Caco-2 (cell line): Measurements from ENCODE around the gene DSN1. TPM values are rescaled to one million over a fixed set of nuclear protein-coding genes. Genes with fewer than 3 reads are reported as not detected.
A peak's percentile ranks its signal among the peaks of the same experiment; 100 is the strongest.

Experiments used
- BruUV-seq: library from RNA; stranded (reverse); fragments of 400-500 nt; replicated peaks from 2 replicates; lab custom pipeline; 2021; lab: Mats Ljungman, UMichigan
- CTCF ChIA-PET: fragments of 300-600 bp; sonication (Branson Sonifier 250); formaldehyde crosslinking; loops from one replicate; lab custom pipeline; 2022; ENCODE audit warnings: antibody characterized with exemption; lab: Charles Lee
- POLR2A ChIA-PET: fragments of 300-600 bp; sonication (Branson Sonifier 250); formaldehyde crosslinking; loops from one replicate; lab custom pipeline; 2022; ENCODE audit warnings: antibody characterized with exemption; lab: Charles Lee
- DNase-seq, 2 experiments: peaks; one replicate each; pipeline versions ENCODE4 v3.0.0 to v3.0.0-alpha.2; 2020 to 2022
- H3K27me3 ChIP-seq: replicated peaks from 2 replicates; pipeline ENCODE4 v1.6.0; 2011; ENCODE audit warnings: low read length; ENCODE audit not compliant: control insufficient read depth, insufficient read depth
- H3K36me3 ChIP-seq: 2 replicates; pipeline ENCODE4 v1.5.1; 2011; ENCODE audit warnings: low read length; ENCODE audit not compliant: control insufficient read depth, insufficient read depth
- H3K4me1 ChIP-seq: fragments of 250-450 bp; sonication (Bioruptor Pico); 2 replicates; pipeline ENCODE4 v1.5.1; 2020; ENCODE audit warnings: mild to moderate bottlenecking
- H3K4me3 ChIP-seq: 2 replicates; pipeline ENCODE4 v1.5.1; 2011; ENCODE audit warnings: low read depth, mild to moderate bottlenecking, control low read depth, low read length
- H3K9me3 ChIP-seq: fragments of 250-450 bp; sonication (Bioruptor Pico); 2 replicates; pipeline ENCODE4 v1.5.1; 2020; ENCODE audit warnings: mild to moderate bottlenecking, moderate library complexity
- H3K27ac Mint-ChIP-seq: one replicate; pipeline ENCODE4 v1.8.0; 2022; ENCODE audit warnings: mixed read lengths; ENCODE audit not compliant: unreplicated experiment
- H3K27me3 Mint-ChIP-seq: one replicate; pipeline ENCODE4 v1.8.0; 2022; ENCODE audit warnings: mixed read lengths; ENCODE audit not compliant: insufficient read depth, unreplicated experiment
- H3K36me3 Mint-ChIP-seq: one replicate; pipeline ENCODE4 v1.8.0; 2022; ENCODE audit warnings: mild to moderate bottlenecking, mixed read lengths; ENCODE audit not compliant: insufficient read depth, unreplicated experiment
- H3K4me1 Mint-ChIP-seq: one replicate; pipeline ENCODE4 v1.8.0; 2022; ENCODE audit warnings: low read depth, mixed read lengths; ENCODE audit not compliant: unreplicated experiment
- H3K4me3 Mint-ChIP-seq: one replicate; pipeline ENCODE4 v1.8.0; 2022; ENCODE audit warnings: mild to moderate bottlenecking, moderate library complexity, mixed read lengths; ENCODE audit not compliant: unreplicated experiment
- H3K9me3 Mint-ChIP-seq: one replicate; pipeline ENCODE4 v1.8.0; 2022; ENCODE audit warnings: mixed read lengths; ENCODE audit not compliant: unreplicated experiment
- intact Hi-C: fragments of 100-400 bp; cut with micrococcal nuclease; formaldehyde crosslinking; loops from one replicate; pipeline ENCODE4 v1.10.0; 2022; ENCODE audit not compliant: unreplicated experiment
- total RNA-seq: library from RNA; stranded (reverse); gene quantifications from 2 replicates; pipeline ENCODE4 v1.2.3, GENCODE V29; 2022
- TF ChIP-seq, protein P1 (sequence below), 2 experiments: fragments of 200-600 bp in 1 of 2; IDR thresholded peaks; 1 replicate in 1 of 2; 2 replicates in 1 of 2; pipeline versions ENCODE4 v1.5.1 to v1.8.0; 2011 to 2022; ENCODE audit warnings: antibody characterized with exemption in 1 of 2, control low read depth in 1 of 2, inconsistent platforms in 1 of 2, low read depth in 1 of 2, low read length in 1 of 2, mild to moderate bottlenecking in 1 of 2, moderate library complexity in 1 of 2; ENCODE audit not compliant: insufficient read depth in 1 of 2, severe bottlenecking in 1 of 2, unreplicated experiment in 1 of 2

The DSN1 gene
- total RNA-seq, 1 experiment from 2014 or later, result 59.2 TPM

DNA sequence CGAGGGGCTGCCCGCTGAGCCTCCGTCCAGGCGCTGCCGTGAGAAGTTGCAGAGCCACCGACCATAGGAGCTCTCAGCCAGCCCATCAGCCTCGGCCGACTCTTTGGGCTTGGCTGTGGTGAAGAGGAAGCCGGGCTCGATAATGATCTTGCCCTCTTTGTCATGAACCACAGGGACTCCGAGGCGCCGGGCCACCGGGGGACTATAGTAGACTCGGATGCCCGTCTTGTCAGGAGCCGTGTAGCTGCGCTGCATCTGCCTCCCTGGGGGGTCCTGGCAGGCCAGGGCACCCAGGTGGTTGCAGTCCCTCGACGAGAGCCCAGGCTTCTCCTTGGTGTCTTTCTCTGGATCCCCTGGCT lies 20.5 kb upstream of the DSN1 start:
- no peak overlapping the region for H3K4me3 ChIP-seq
- H3K27me3 ChIP-seq, result no peaks in the 10 kb centered on the region
- no peaks in the 10 kb centered on the region for H3K9me3 ChIP-seq
- ChIA-PET POLR2A (no interaction called here), CTCF (interaction anchor here (0.9 kb wide), 1 partner anchor 14 kb away, joined by 3 read pairs; no protein-coding TSS in a partner anchor)
- peaks cover 46% of the 10 kb centered on the region for H3K36me3 Mint-ChIP-seq
- H3K4me1 Mint-ChIP-seq, result no peaks in the 10 kb centered on the region
- no peaks in the 10 kb centered on the region for H3K4me1 ChIP-seq
- no peaks in the 10 kb centered on the region for H3K9me3 Mint-ChIP-seq
- no peak overlapping the region for H3K4me3 Mint-ChIP-seq
- TF ChIP-seq, protein P1, sequence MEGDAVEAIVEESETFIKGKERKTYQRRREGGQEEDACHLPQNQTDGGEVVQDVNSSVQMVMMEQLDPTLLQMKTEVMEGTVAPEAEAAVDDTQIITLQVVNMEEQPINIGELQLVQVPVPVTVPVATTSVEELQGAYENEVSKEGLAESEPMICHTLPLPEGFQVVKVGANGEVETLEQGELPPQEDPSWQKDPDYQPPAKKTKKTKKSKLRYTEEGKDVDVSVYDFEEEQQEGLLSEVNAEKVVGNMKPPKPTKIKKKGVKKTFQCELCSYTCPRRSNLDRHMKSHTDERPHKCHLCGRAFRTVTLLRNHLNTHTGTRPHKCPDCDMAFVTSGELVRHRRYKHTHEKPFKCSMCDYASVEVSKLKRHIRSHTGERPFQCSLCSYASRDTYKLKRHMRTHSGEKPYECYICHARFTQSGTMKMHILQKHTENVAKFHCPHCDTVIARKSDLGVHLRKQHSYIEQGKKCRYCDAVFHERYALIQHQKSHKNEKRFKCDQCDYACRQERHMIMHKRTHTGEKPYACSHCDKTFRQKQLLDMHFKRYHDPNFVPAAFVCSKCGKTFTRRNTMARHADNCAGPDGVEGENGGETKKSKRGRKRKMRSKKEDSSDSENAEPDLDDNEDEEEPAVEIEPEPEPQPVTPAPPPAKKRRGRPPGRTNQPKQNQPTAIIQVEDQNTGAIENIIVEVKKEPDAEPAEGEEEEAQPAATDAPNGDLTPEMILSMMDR (IDR thresholded peaks at IDR 0.05; ENCODE audit: insufficient read depth in 1 of 2, low read depth in 1 of 2, low read length in 1 of 2, severe bottlenecking in 1 of 2, unreplicated experiment in 1 of 2), result no peak
- no peak overlapping the region for H3K27ac Mint-ChIP-seq
- intact Hi-C loops, result no loop called here
- no peak for DNase-seq
- no TSS peak for BruUV-seq
- H3K27me3 Mint-ChIP-seq, result no peaks in the 10 kb centered on the region
- H3K36me3 ChIP-seq, result peaks cover 10% of the 10 kb centered on the region; the same call in 1 of the 2 replicates

DNA sequence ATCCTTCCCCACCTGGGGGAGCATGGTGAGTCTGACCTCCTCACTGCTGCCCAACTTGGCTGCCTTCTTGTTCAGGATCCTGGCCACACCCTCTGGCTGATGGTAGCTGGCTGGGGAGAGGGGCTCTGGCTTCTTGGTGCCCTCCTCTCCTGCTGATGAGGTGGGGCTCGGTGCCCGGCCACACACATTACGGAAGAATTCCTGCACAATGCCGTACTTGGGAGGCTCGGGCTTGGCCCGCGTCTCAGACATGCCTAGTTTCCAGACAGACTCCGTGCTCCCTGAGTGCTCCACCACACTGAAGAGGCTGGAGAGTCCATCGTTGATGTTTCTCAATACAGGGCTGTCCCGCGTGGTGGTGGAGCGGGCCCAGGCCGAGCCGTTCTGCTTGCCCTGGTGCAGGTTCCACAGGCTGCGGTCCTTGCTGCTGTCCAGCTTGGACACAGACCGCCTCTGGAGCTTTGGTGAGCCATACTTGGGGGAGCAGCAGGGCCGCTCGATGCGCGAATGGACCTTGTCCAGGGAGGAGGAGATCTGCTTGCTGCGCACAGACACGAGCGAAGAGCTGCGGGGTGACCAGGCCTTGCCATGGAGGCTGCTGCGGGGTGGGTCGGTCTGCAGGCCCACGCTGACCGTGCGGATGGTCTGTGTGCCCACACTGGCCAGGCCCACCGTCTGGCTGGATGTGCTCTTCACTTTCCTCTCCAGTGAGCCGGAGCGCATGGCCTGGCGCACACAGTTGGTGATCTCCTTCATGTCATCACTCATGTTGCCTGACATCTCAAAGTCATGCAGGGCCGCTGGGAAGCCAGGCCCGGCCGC lies 19.9 kb upstream of the DSN1 start:
- Histone ChIP-seq H3K27me3 (no peaks in the 10 kb centered on the region), H3K36me3 (peaks cover 10% of the 10 kb centered on the region; the same call in 1 of the 2 replicates), H3K9me3 (no peaks in the 10 kb centered on the region), H3K4me1 (no peaks in the 10 kb centered on the region), H3K4me3 (no peak overlapping the region)
- no peaks in the 10 kb centered on the region for H3K4me1 Mint-ChIP-seq
- no peak overlapping the region for H3K27ac Mint-ChIP-seq
- intact Hi-C loops, result no loop called here
- no peak overlapping the region for H3K4me3 Mint-ChIP-seq
- DNase-seq, result no peak
- ChIA-PET POLR2A (interaction anchor here (0.9 to 1.7 kb wide), 2 partner anchors 15 to 20 kb away, joined by 6 read pairs; partner anchors contain the start of gene DSN1), CTCF (interaction anchor here (0.9 to 2.0 kb wide), 6 partner anchors 9 to 96 kb away, joined by 3 to 19 read pairs (median 4); a partner anchor contains a TSS)
- H3K36me3 Mint-ChIP-seq, result peaks cover 44% of the 10 kb centered on the region
- no peaks in the 10 kb centered on the region for H3K9me3 Mint-ChIP-seq
- BruUV-seq, result no TSS peak
- H3K27me3 Mint-ChIP-seq, result no peaks in the 10 kb centered on the region
- TF ChIP-seq, protein P1 (IDR thresholded peaks at IDR 0.05; ENCODE audit: insufficient read depth in 1 of 2, low read depth in 1 of 2, low read length in 1 of 2, severe bottlenecking in 1 of 2, unreplicated experiment in 1 of 2), result no peak

DNA sequence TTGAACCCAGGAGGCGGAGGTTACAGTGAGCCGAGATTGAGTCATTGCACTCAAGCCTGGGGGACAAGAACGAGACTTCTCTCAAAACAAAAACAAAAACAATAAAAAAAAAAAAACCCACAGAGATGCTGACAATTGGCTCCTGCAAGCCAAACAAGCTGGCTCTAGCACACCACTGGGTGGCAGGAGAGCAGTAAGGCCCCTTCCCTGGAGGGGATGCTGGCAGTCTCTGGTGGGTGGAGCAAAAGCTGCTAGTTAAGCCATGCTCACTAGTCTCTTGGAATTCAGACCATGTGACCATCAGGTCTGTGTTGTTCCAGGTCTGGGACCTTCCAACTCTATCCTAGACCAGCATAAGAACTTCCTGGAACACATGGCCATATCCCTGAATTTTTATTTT lies 18.9 kb upstream of the DSN1 start:
- H3K9me3 ChIP-seq, result no peaks in the 10 kb centered on the region
- CTCF ChIA-PET, result interaction anchor here (0.6 to 2.0 kb wide), 27 partner anchors 10 to 201 kb away, joined by 3 to 21 read pairs (median 5); partner anchors contain the start of genes DSN1 and RAB5IF
- TF ChIP-seq, protein P1 (IDR thresholded peaks at IDR 0.05; ENCODE audit: insufficient read depth in 1 of 2, low read depth in 1 of 2, low read length in 1 of 2, severe bottlenecking in 1 of 2, unreplicated experiment in 1 of 2), result peak; percentile 67 to 92
- Mint-ChIP-seq H3K27me3 (no peaks in the 10 kb centered on the region), H3K9me3 (no peaks in the 10 kb centered on the region), H3K4me3 (no peak overlapping the region), H3K4me1 (no peaks in the 10 kb centered on the region), H3K27ac (no peak overlapping the region), H3K36me3 (peaks cover 34% of the 10 kb centered on the region)
- peak; percentile 94 to 95 for DNase-seq
- H3K36me3 ChIP-seq, result peaks cover 8% of the 10 kb centered on the region; the same call in 1 of the 2 replicates
- no peak overlapping the region for H3K4me3 ChIP-seq
- BruUV-seq, result no TSS peak
- no peaks in the 10 kb centered on the region for H3K4me1 ChIP-seq
- H3K27me3 ChIP-seq, result no peaks in the 10 kb centered on the region
- intact Hi-C loops, result loop anchor here (1.0 kb wide), 3 partner anchors 71 to 127 kb away; a partner anchor contains a TSS
- POLR2A ChIA-PET, result interaction anchor here (0.6 to 1.7 kb wide), 6 partner anchors 16 to 71 kb away, joined by 3 to 6 read pairs (median 4); partner anchors contain the start of gene DSN1
